Osteoblast (primary cell): ENCODE measurements around the gene ADAMTSL2. TPM values are rescaled to one million over a fixed set of nuclear protein-coding genes. Genes with fewer than 3 reads are reported as not detected.

Experiments used
- DNase-seq: peaks from one replicate; pipeline ENCODE4 v3.0.0; 2011; ENCODE audit warnings: low spot score, mixed read lengths; ENCODE audit not compliant: insufficient read length; ENCODE audit errors: missing footprints
- H2AFZ ChIP-seq: 2 replicates; pipeline ENCODE4 v1.6.0; 2011; ENCODE audit warnings: mild to moderate bottlenecking, low read length
- H3K27ac ChIP-seq: 2 replicates; pipeline ENCODE4 v1.5.1; 2011; ENCODE audit warnings: mild to moderate bottlenecking, low read depth, low read length, moderate library complexity
- H3K27me3 ChIP-seq: 2 replicates; pipeline ENCODE4 v1.6.0; 2012; ENCODE audit warnings: mild to moderate bottlenecking, control low read depth, inconsistent platforms, low read length, moderate library complexity; ENCODE audit not compliant: insufficient read depth
- H3K36me3 ChIP-seq: 2 replicates; pipeline ENCODE4 v1.5.1; 2011; ENCODE audit warnings: mild to moderate bottlenecking, low read length, control low read depth, moderate library complexity; ENCODE audit not compliant: insufficient read depth
- H3K4me1 ChIP-seq: 2 replicates; pipeline ENCODE4 v1.5.1; 2011; ENCODE audit warnings: mild to moderate bottlenecking, low read length, control low read depth, moderate library complexity; ENCODE audit not compliant: insufficient read depth
- H3K4me2 ChIP-seq: 2 replicates; pipeline ENCODE4 v1.6.0; 2011; ENCODE audit warnings: mild to moderate bottlenecking, low read length; ENCODE audit not compliant: insufficient read depth
- H3K4me3 ChIP-seq: fragments of 200-600 bp; sonication (generic); 3 replicates; pipeline ENCODE4 v1.5.1; 2012; ENCODE audit warnings: mild to moderate bottlenecking, low read length, inconsistent platforms; ENCODE audit not compliant: insufficient read depth
- H3K79me2 ChIP-seq: 2 replicates; pipeline ENCODE4 v1.6.0; 2012; ENCODE audit warnings: mild to moderate bottlenecking, low read length, control low read depth, inconsistent platforms; ENCODE audit not compliant: insufficient read depth
- H3K9me3 ChIP-seq: 2 replicates; pipeline ENCODE4 v1.5.1; 2011; ENCODE audit warnings: low read depth, low read length, control low read depth
- H4K20me1 ChIP-seq: 2 replicates; pipeline ENCODE4 v1.6.0; 2012; ENCODE audit warnings: mild to moderate bottlenecking, low read length, control low read depth; ENCODE audit not compliant: insufficient read depth
- total RNA-seq: library from RNA; depleted of rRNA; stranded (reverse); fragments of >200 nt; gene quantifications from 2 replicates; pipeline ENCODE4 v1.2.3, GENCODE V29; 2012
- TF ChIP-seq, protein P1 (sequence below): IDR thresholded peaks from 2 replicates; pipeline ENCODE4 v1.5.1; 2011; ENCODE audit warnings: mild to moderate bottlenecking, low read depth, low read length, moderate library complexity; ENCODE audit errors: extremely low read depth

Gene ADAMTSL2
- total RNA-seq, 1 donor, result under 0.01 TPM

DNA sequence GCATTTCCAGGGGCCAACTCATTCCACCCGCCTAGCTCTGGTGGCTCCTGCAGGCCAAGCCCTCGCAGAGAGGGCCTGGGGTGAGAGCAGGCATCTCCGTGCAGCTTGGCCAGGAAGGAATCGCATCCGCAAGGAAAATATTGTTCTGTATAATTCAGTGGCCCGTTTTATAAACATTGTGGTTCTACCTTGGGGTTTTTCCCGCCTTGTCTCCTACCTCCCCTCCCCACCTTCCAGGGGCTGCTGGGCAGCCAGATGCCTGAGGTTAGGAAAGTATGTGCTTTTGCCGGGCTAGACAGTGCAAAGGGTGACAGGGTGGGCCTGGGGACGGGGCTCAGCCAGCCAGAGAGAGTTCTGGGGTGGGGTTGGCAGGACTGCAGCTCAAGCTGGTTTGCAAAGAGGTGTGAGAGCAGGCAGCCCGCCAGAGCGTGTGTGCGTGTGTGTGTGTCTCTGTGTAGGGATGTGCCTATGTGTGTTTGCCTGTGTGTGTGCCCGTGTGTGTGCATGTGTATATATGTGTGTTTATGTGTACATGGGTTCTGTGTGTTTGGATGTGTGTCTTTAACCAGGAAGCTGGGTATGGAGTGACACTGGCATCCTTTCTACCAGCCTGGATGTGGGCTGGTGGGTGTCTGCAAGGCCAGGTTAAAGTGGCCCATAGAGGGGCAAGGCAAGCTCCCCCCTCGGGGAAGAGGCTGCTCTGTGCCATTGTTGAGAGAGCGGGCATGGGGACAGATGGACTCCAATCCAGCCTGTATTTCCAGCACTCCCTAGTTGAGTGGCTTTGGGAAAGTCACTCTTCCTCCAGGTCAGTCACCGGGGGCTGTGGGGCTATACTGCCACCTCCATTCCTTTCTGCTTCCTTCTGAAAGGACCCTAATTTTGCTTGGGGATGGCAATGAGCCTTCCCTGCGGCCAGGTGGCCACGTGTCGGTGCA lies 45.0 kb upstream of the ADAMTSL2 start:
- H3K36me3 ChIP-seq, result no peaks in the 10 kb centered on the region
- TF ChIP-seq, protein P1, sequence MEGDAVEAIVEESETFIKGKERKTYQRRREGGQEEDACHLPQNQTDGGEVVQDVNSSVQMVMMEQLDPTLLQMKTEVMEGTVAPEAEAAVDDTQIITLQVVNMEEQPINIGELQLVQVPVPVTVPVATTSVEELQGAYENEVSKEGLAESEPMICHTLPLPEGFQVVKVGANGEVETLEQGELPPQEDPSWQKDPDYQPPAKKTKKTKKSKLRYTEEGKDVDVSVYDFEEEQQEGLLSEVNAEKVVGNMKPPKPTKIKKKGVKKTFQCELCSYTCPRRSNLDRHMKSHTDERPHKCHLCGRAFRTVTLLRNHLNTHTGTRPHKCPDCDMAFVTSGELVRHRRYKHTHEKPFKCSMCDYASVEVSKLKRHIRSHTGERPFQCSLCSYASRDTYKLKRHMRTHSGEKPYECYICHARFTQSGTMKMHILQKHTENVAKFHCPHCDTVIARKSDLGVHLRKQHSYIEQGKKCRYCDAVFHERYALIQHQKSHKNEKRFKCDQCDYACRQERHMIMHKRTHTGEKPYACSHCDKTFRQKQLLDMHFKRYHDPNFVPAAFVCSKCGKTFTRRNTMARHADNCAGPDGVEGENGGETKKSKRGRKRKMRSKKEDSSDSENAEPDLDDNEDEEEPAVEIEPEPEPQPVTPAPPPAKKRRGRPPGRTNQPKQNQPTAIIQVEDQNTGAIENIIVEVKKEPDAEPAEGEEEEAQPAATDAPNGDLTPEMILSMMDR, result no peak
- peak; percentile 50 for DNase-seq
- no peak overlapping the region for H3K4me2 ChIP-seq
- H4K20me1 ChIP-seq, result no peaks in the 10 kb centered on the region
- H2AFZ ChIP-seq, result no peak overlapping the region
- no peaks in the 10 kb centered on the region for H3K9me3 ChIP-seq
- H3K79me2 ChIP-seq, result no peaks in the 10 kb centered on the region
- H3K27me3 ChIP-seq, result no peaks in the 10 kb centered on the region
- peaks cover 12% of the 10 kb centered on the region for H3K4me1 ChIP-seq
- H3K4me3 ChIP-seq, result no peak overlapping the region
- H3K27ac ChIP-seq, result no peak overlapping the region

DNA sequence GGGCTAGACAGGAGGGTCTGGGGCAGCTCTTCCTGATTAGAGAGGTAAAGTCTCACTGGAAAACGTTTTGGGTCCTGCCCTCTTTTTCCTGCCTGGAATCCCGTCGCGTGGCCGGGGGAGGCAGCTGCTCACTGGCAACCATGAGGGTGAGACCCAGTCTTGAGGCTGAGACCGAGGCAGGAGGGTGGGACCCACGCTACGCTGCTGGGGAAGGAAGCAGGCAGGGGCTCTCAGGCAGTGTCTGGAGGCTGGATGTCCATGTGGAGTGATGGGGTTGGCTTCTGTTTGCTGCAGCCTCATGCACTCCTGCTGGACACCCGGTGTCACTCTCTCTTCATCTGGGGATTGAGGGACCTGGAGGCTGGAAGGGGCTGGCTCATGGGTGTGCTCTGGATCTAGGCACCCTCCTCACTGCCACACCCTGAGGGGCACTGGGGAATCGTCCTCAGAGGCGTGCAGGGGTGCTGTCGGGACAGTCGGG lies 44.3 kb upstream of the ADAMTSL2 start:
- no peak overlapping the region for H3K4me3 ChIP-seq
- no peaks in the 10 kb centered on the region for H3K9me3 ChIP-seq
- no peaks in the 10 kb centered on the region for H4K20me1 ChIP-seq
- H3K27ac ChIP-seq, result no peak overlapping the region
- peaks cover 12% of the 10 kb centered on the region for H3K4me1 ChIP-seq
- H3K27me3 ChIP-seq, result no peaks in the 10 kb centered on the region
- TF ChIP-seq, protein P1, result no peak
- no peak overlapping the region for H3K4me2 ChIP-seq
- H2AFZ ChIP-seq, result no peak overlapping the region
- H3K36me3 ChIP-seq, result no peaks in the 10 kb centered on the region
- H3K79me2 ChIP-seq, result no peaks in the 10 kb centered on the region
- peak; percentile 90 for DNase-seq

DNA sequence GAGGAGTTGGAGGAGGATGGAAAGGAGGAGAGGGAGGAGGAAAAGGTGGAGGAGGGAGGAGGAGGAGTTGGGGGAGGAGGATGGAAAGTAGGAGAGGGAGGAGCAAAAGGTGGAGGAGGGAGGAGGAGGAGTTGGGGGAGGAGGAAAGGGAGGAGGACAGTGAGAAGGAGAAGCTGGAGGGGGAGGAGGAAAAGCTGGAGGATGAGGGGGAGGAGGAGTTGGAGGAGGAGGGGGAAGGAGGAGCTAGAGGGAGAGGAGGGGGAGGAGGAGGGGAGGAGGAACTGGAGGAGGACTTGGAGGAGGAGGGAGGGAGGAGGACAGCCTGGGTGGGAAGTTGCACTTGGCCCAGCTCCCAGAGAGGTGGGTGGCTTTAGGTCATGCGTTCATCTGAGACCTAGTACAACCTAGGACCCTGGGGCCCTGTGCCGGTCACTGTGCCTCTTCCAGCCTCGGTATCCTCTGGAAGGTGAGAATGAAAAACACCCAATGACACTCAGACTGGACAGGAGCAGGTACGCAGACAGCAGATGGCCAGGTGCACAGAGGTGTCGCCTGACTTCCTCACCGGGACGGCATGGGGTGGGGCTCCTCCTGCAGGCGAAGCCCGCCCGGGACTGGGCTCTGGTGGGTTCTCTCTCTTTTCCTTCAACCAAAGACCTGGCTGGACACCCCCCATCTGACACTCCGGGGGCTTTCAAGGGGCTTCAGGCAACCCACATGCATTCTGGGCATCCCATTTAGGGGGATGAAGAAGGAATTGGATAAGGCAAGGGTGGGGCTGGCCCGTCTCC lies 43.4 kb upstream of the ADAMTSL2 start:
- peak; percentile 50 for DNase-seq
- Histone ChIP-seq H3K4me2 (no peak overlapping the region), H3K4me3 (no peak overlapping the region), H3K9me3 (no peaks in the 10 kb centered on the region), H3K27me3 (no peaks in the 10 kb centered on the region), H3K79me2 (no peaks in the 10 kb centered on the region), H3K27ac (no peak overlapping the region), H3K4me1 (peaks cover 12% of the 10 kb centered on the region), H4K20me1 (no peaks in the 10 kb centered on the region), H2AFZ (no peak overlapping the region), H3K36me3 (no peaks in the 10 kb centered on the region)
- TF ChIP-seq, protein P1, result no peak

DNA sequence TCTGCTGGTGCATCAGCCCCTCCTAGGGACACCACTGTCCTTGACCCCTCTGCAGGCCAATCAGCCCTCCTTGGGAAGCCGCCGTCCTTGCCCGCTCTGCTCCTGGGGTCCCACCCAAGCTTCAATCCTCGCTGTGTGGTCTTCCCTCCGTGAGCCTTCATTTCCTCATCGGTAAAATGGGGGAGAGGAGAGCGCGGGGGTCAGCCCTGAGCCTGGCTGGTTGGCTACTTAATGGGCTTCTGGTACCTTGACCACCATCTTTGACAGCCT lies 42.9 kb upstream of the ADAMTSL2 start:
- Histone ChIP-seq H3K36me3 (no peaks in the 10 kb centered on the region), H3K27me3 (no peaks in the 10 kb centered on the region), H4K20me1 (no peaks in the 10 kb centered on the region), H3K27ac (no peak overlapping the region), H2AFZ (no peak overlapping the region), H3K79me2 (no peaks in the 10 kb centered on the region), H3K4me1 (peaks cover 12% of the 10 kb centered on the region), H3K4me2 (no peak overlapping the region), H3K9me3 (no peaks in the 10 kb centered on the region), H3K4me3 (no peak overlapping the region)
- TF ChIP-seq, protein P1, result no peak
- DNase-seq, result peak; percentile 71
